H1 (cell line): ENCODE results near the gene HSD17B8. TPM values are rescaled to one million over a fixed set of nuclear protein-coding genes. Genes with fewer than 3 reads are reported as not detected.

ENCODE experiments used
- CTCF ChIA-PET: fragments of 300-600 bp; sonication (Branson Sonifier 250); formaldehyde crosslinking; loops from one replicate; lab custom pipeline; 2021; ENCODE audit not compliant: partially characterized antibody; lab: Charles Lee
- POLR2A ChIA-PET: fragments of 300-600 bp; sonication (Branson Sonifier 250); formaldehyde crosslinking; loops from one replicate; lab custom pipeline; 2021; ENCODE audit warnings: inconsistent platforms; ENCODE audit not compliant: partially characterized antibody; lab: Charles Lee
- DNase-seq, 2 experiments: peaks; one replicate each; pipeline versions ENCODE4 v3.0.0 to v3.0.0-alpha.2; 2010 to 2022; ENCODE audit warnings: low spot score in 2 of 2, low read depth in 1 of 2, mixed read lengths in 1 of 2
- FAIRE-seq: peaks from 2 replicates; lab custom pipeline; 2011; peaks lifted over from hg19 to GRCh38; lab: Jason Lieb, UNC
- H2AFZ ChIP-seq: 2 replicates; pipeline ENCODE4 v1.8.1; 2012; ENCODE audit warnings: low read length, inconsistent platforms
- H2AK5ac ChIP-seq: 2 replicates; pipeline ENCODE4 v1.6.1; 2013; ENCODE audit warnings: low read depth, low read length
- H2BK120ac ChIP-seq: replicated peaks from 2 replicates; pipeline ENCODE3; 2013; ENCODE audit warnings: low read depth, low read length, inconsistent platforms
- H2BK12ac ChIP-seq: 2 replicates; pipeline ENCODE4 v1.6.1; 2013; ENCODE audit warnings: low read depth, low read length
- H2BK15ac ChIP-seq: 2 replicates; pipeline ENCODE4 v1.6.1; 2013; ENCODE audit warnings: low read length
- H2BK20ac ChIP-seq: 2 replicates; pipeline ENCODE4 v1.6.1; 2013; ENCODE audit warnings: low read length
- H2BK5ac ChIP-seq: 2 replicates; pipeline ENCODE4 v1.6.1; 2013; ENCODE audit warnings: low read depth, low read length
- H3K14ac ChIP-seq: 2 replicates; pipeline ENCODE4 v1.6.1; 2013; ENCODE audit warnings: inconsistent platforms; ENCODE audit not compliant: insufficient read length
- H3K18ac ChIP-seq: 2 replicates; pipeline ENCODE4 v1.6.1; 2013; ENCODE audit warnings: low read length; ENCODE audit errors: extremely low read depth
- H3K23ac ChIP-seq: 2 replicates; pipeline ENCODE4 v1.6.1; 2013; ENCODE audit warnings: inconsistent platforms; ENCODE audit not compliant: insufficient read length
- H3K23me2 ChIP-seq: 2 replicates; pipeline ENCODE4 v1.6.1; 2013; ENCODE audit warnings: low read depth, low read length
- H3K27ac ChIP-seq: 2 replicates; pipeline ENCODE4 v1.6.1; 2011; ENCODE audit warnings: low read depth, low read length, inconsistent platforms
- H3K27me3 ChIP-seq, 4 experiments: replicated peaks in 1 of 4; 1 replicate in 1 of 4; 2 replicates in 3 of 4; pipeline versions ENCODE4 v1.6.1 to v1.8.1; 2011 to 2013; ENCODE audit warnings: low read length in 3 of 4, mild to moderate bottlenecking in 3 of 4, inconsistent platforms in 2 of 4, mixed read lengths in 2 of 4, moderate library complexity in 1 of 4; ENCODE audit not compliant: control insufficient read depth in 3 of 4, insufficient read depth in 3 of 4; ENCODE audit errors: extremely low read depth in 1 of 4
- H3K36me3 ChIP-seq, 4 experiments: 2 replicates each; pipeline versions ENCODE4 v1.6.1 to v1.8.1; 2011 to 2013; ENCODE audit warnings: mild to moderate bottlenecking in 4 of 4, low read length in 3 of 4, moderate library complexity in 2 of 4, control low read depth in 1 of 4, inconsistent platforms in 1 of 4; ENCODE audit not compliant: insufficient read depth in 4 of 4, control insufficient read depth in 2 of 4
- H3K4ac ChIP-seq: replicated peaks from 2 replicates; pipeline ENCODE3; 2013; ENCODE audit warnings: low read length, low read depth, mixed read lengths, inconsistent platforms; ENCODE audit not compliant: insufficient read length
- H3K4me1 ChIP-seq, 4 experiments: replicated peaks in 1 of 4; 1 replicate in 1 of 4; 2 replicates in 3 of 4; pipeline versions ENCODE4 v1.6.1 to v1.8.1; 2011 to 2013; ENCODE audit warnings: low read length in 3 of 4, inconsistent platforms in 2 of 4, mixed read lengths in 1 of 4; ENCODE audit not compliant: insufficient read depth in 4 of 4, control insufficient read depth in 3 of 4
- H3K4me2 ChIP-seq, 2 experiments: 2 replicates each; pipeline versions ENCODE4 v1.6.1 to v1.8.1; 2011 to 2013; ENCODE audit warnings: low read depth in 2 of 2, low read length in 2 of 2, control low read depth in 1 of 2, inconsistent platforms in 1 of 2, mild to moderate bottlenecking in 1 of 2; ENCODE audit not compliant: insufficient read depth in 1 of 2
- H3K4me3 ChIP-seq, 4 experiments: fragments of 200-600, 300-600 bp in 1 of 4; sonication (generic), shearing (Covaris generic), sonication (Bioruptor Twin) in 1 of 4; 2 replicates each; pipeline versions ENCODE4 v1.5.1 to v1.8.1; 2011 to 2016; ENCODE audit warnings: low read length in 4 of 4, low read depth in 3 of 4, control low read depth in 2 of 4, inconsistent platforms in 2 of 4, mild to moderate bottlenecking in 2 of 4, mixed read lengths in 1 of 4, moderate library complexity in 1 of 4; ENCODE audit not compliant: insufficient read depth in 2 of 4; ENCODE audit errors: extremely low read depth in 1 of 4
- H3K56ac ChIP-seq: replicated peaks from 2 replicates; pipeline ENCODE3; 2013; ENCODE audit warnings: low read depth, mild to moderate bottlenecking, mixed read lengths, low read length, inconsistent platforms; ENCODE audit not compliant: insufficient read length
- H3K79me1 ChIP-seq: 2 replicates; pipeline ENCODE4 v1.6.1; 2013; ENCODE audit warnings: low read depth, low read length, control low read depth
- H3K79me2 ChIP-seq, 2 experiments: 2 replicates each; pipeline versions ENCODE4 v1.6.1 to v1.8.1; 2012 to 2013; ENCODE audit warnings: low read length in 2 of 2, mild to moderate bottlenecking in 2 of 2, inconsistent platforms in 1 of 2; ENCODE audit not compliant: insufficient read depth in 2 of 2, control insufficient read depth in 1 of 2
- H3K9ac ChIP-seq, 4 experiments: replicated peaks in 1 of 4; 1 replicate in 1 of 4; 2 replicates in 3 of 4; pipeline versions ENCODE4 v1.6.1 to v1.8.1; 2011 to 2013; ENCODE audit warnings: low read depth in 3 of 4, low read length in 3 of 4, control low read depth in 2 of 4, mild to moderate bottlenecking in 2 of 4, moderate library complexity in 2 of 4, inconsistent platforms in 1 of 4; ENCODE audit errors: extremely low read depth in 1 of 4
- H3K9me3 ChIP-seq, 2 experiments: 2 replicates each; pipeline versions ENCODE4 v1.6.1 to v1.8.1; 2012 to 2013; ENCODE audit warnings: mild to moderate bottlenecking in 2 of 2, moderate library complexity in 2 of 2, control low read depth in 1 of 2, inconsistent platforms in 1 of 2, low read depth in 1 of 2, low read length in 1 of 2, mixed read lengths in 1 of 2; ENCODE audit not compliant: insufficient read depth in 2 of 2
- H4K20me1 ChIP-seq, 2 experiments: replicated peaks in 1 of 2; 2 replicates each; pipeline versions ENCODE3 to v1.8.1; 2011 to 2013; ENCODE audit warnings: inconsistent platforms in 2 of 2, low read length in 2 of 2, mild to moderate bottlenecking in 1 of 2; ENCODE audit not compliant: insufficient read depth in 2 of 2, control insufficient read depth in 1 of 2
- H4K5ac ChIP-seq: 2 replicates; pipeline ENCODE4 v1.6.1; 2013; ENCODE audit warnings: low read length, low read depth, mixed read lengths, inconsistent platforms; ENCODE audit not compliant: insufficient read length
- H4K8ac ChIP-seq: 2 replicates; pipeline ENCODE4 v1.8.0; 2013; ENCODE audit warnings: mild to moderate bottlenecking, moderate library complexity, low read length, inconsistent platforms; ENCODE audit not compliant: insufficient read depth; ENCODE audit errors: extremely low read depth
- H4K91ac ChIP-seq: replicated peaks from 2 replicates; pipeline ENCODE3; 2013; ENCODE audit warnings: low read length, mixed read lengths, inconsistent platforms; ENCODE audit not compliant: insufficient read length
- ASH2L ChIP-seq: fragments of 200-600, 300-600 bp; sonication (generic); IDR thresholded peaks from one replicate; pipeline ENCODE4 v1.7.1; 2017; ENCODE audit warnings: low read length
- ATF2 ChIP-seq: IDR thresholded peaks from 2 replicates; pipeline ENCODE4 v1.6.1; 2012; ENCODE audit warnings: low read length, inconsistent platforms
- CEBPB ChIP-seq: IDR thresholded peaks from 2 replicates; pipeline ENCODE4 v1.6.1; 2012; ENCODE audit warnings: low read depth, low read length
- KDM5A ChIP-seq: fragments of 200-600 bp; IDR thresholded peaks from 2 replicates; pipeline ENCODE4 v1.7.1; 2012; ENCODE audit warnings: mild to moderate bottlenecking, low read length, inconsistent platforms, mixed read lengths
- MAFK ChIP-seq: IDR thresholded peaks from 2 replicates; pipeline ENCODE4 v1.6.1; 2012; ENCODE audit warnings: low read depth, mild to moderate bottlenecking, improper control_type of control experiment, low read length
- MAX ChIP-seq: IDR thresholded peaks from 2 replicates; pipeline ENCODE4 v1.6.1; 2012; ENCODE audit warnings: inconsistent platforms
- PHF8 ChIP-seq: fragments of 200-600 bp; sonication (generic); conservative IDR thresholded peaks from 2 replicates; pipeline ENCODE4 v1.7.1; 2012; ENCODE audit warnings: low read depth, mild to moderate bottlenecking, inconsistent platforms, low read length, moderate library complexity
- POLR2AphosphoS5 ChIP-seq: IDR thresholded peaks from 2 replicates; pipeline ENCODE4 v1.6.1; 2011; ENCODE audit warnings: low read depth, low read length
- SIRT6 ChIP-seq: IDR thresholded peaks from one replicate; pipeline ENCODE4 v1.7.1; 2012; ENCODE audit warnings: low read length, inconsistent platforms
- WGBS, 2 experiments: shearing (Covaris generic) in 1 of 2; methylation state at CpG; one replicate each; pipeline versions ENCODE4 v1.1.6 to v1.1.7; 2013 to 2015; ENCODE audit warnings: low lambda C conversion rate in 2 of 2, mixed read lengths in 2 of 2, inconsistent platforms in 1 of 2, low coverage in 1 of 2, missing lambda C conversion rate in 1 of 2; ENCODE audit not compliant: insufficient replicate concordance in 2 of 2, insufficient coverage in 1 of 2, insufficient read length in 1 of 2; ENCODE audit errors: extremely low coverage in 1 of 2, missing lambda C conversion rate in 1 of 2; 5-methylcytosine and 5-hydroxymethylcytosine counted together
- polyA plus RNA-seq, 7 experiments: library from polyadenylated mRNA; depleted of rRNA in 3 of 7; stranded (reverse) in 5 of 7; unstranded in 2 of 7; fragments of >200 nt in 5 of 7; fragments of 200-250 nt in 2 of 7; gene quantifications; 1 replicate in 5 of 7; 2 replicates in 1 of 7; 4 replicates in 1 of 7; pipeline versions ENCODE4 v1.2.1 to v1.2.3, GENCODE V29; 2011 to 2013; ENCODE audit warnings: missing spikeins in 2 of 7, mixed read lengths in 2 of 7
- total RNA-seq: library from RNA; stranded (reverse); fragmentation: NEBNext Ultra II Directional; extraction: Animal tissue kit (Norgen Biotek cat#: 25700); gene quantifications from 2 replicates; pipeline ENCODE4 v1.2.1, GENCODE V29; 2021

HSD17B8 gene
- total and polyA plus RNA-seq, 2 of the 8 experiments (the other 6 are each of a cell fraction or from before 2014, with no cell fraction given) = 3.3 to 17.1 TPM

GRCh38 chr6:33200219-33201146 lies 4.0 kb upstream of the HSD17B8 start, which contains the start of the genes RXRB and SLC39A7:
Gene RXRB, minus strand, starts transcription at chr6:33200665. Its CDS starts 189 bp downstream, at chr6:33200476.
Gene SLC39A7, plus strand, starts transcription at chr6:33200867. Its CDS starts 379 bp downstream, at chr6:33201246.
- Histone ChIP-seq H2AFZ (peak within 1 kb of the TSS; percentile 91), H2BK120ac (no peak within 1 kb of the TSS), H3K79me2 (peaks cover 3 to 22% of the 10 kb centered on the region in 2 experiments; a peak in 3 of 4 replicates), H3K18ac (peak within 1 kb of the TSS; percentile 95), H4K91ac (peak within 1 kb of the TSS; percentile 72), H4K5ac (peak within 1 kb of the TSS; percentile 87), H3K27ac (peak within 1 kb of the TSS; percentile 93), H3K4me3 (peak within 1 kb of the TSS; percentile 87 to 89 (median 88)), H3K4ac (peak within 1 kb of the TSS; percentile 59), H2BK15ac (no peak within 1 kb of the TSS), H3K4me1 (peaks cover 9 to 32% (median 13%) of the 10 kb centered on the region in 4 experiments), H3K79me1 (peaks cover 16% of the 10 kb centered on the region), H3K9ac (peak within 1 kb of the TSS; percentile 88 to 97 (median 94)), H2BK12ac (peak within 1 kb of the TSS; percentile 71), H3K9me3 (no peaks in the 10 kb centered on the region), H4K8ac (peak within 1 kb of the TSS; percentile 98), H3K36me3 (peaks cover 7 to 26% (median 16%) of the 10 kb centered on the region in 4 experiments), H3K27me3 (peaks cover 0 to 5% (median 1%) of the 10 kb centered on the region in 4 experiments; a peak in 5 of 7 replicates), H3K23ac (no peak within 1 kb of the TSS), H3K14ac (no peak within 1 kb of the TSS), H3K56ac (peak within 1 kb of the TSS; percentile 85), H3K4me2 (peak within 1 kb of the TSS; percentile 96 to 99), H2BK5ac (peak within 1 kb of the TSS; percentile 96), H2AK5ac (peak within 1 kb of the TSS; percentile 97), H2BK20ac (0 out of 2 replicates have a peak within 1 kb of the TSS, but pooled peaks have one; percentile 77), H3K23me2 (peaks cover 20% of the 10 kb centered on the region), H4K20me1 (peaks cover 5 to 23% of the 10 kb centered on the region in 2 experiments)
- WGBS, 2 experiments = 0% methylated on average over 54 of the region's 68 CpGs; no CpG with 5 or more reads in 1 of the 2 experiments
- ChIA-PET POLR2A (interaction anchor here (0.7 to 1.7 kb wide), 7 partner anchors 9 to 229 kb away, joined by 3 to 7 read pairs (median 4); partner anchors contain the start of genes B3GALT4, RPS18 and VPS52), CTCF (interaction anchor here (0.6 kb wide), 1 partner anchor 76 kb away, joined by 3 read pairs; no protein-coding TSS in a partner anchor)
- FAIRE-seq (no peak), DNase-seq (peak; percentile 95 to 98)
- no peak for TF ChIP-seq SIRT6
- peak; percentile 83 for TF ChIP-seq ATF2
- TF ChIP-seq KDM5A = peak; percentile 43
- TF ChIP-seq MAFK = no peak
- TF ChIP-seq POLR2AphosphoS5 = peak; percentile 84
- TF ChIP-seq ASH2L = peak; percentile 89
- peak; percentile 92 for TF ChIP-seq PHF8
- no peak for TF ChIP-seq CEBPB
- peak; percentile 26 for TF ChIP-seq MAX
